Body of pancreas (tissue), 4 donors: ENCODE results near the gene TINCR.

Source experiments
- POLR2A ChIP-seq, 3 donors: fragments of 450-650 bp; IDR thresholded peaks; one replicate each; pipeline ENCODE4 v1.6.1; 2016; ENCODE audit warnings: antibody characterized with exemption in 3 of 3, mild to moderate bottlenecking in 2 of 3
- TF ChIP-seq, protein P1 (sequence below), 7 experiments: fragments of 450-650 bp in 4 of 7; fragments of 200-600 bp in 3 of 7; sonication (generic) in 3 of 7; IDR thresholded peaks; one replicate each; pipeline ENCODE4 v1.5.1; 2016 to 2019; ENCODE audit warnings: antibody characterized with exemption in 7 of 7

DNA sequence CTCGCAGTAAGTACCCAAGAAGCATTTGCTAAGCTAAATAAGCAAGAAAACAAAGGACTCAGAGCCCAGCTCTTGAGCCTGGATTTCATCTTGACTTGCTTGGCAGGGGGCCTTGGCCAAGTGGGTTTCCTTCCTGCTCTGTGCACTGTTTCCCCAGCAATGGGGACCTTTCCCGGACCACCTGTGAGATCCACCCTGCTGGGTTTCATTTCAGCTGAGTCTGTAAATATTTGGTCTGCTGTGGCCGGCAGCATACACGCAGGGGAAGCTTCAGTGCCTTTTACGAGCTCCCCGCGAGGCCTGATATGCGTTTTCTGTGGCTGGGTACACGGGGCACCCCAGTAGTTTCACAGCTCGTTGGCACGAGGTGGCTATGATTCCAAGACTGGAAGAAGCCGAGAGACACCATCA lies 12.4 kb upstream of the TINCR start:
- no peak for TF ChIP-seq POLR2A (IDR thresholded peaks at IDR 0.05)
- TF ChIP-seq, protein P1, sequence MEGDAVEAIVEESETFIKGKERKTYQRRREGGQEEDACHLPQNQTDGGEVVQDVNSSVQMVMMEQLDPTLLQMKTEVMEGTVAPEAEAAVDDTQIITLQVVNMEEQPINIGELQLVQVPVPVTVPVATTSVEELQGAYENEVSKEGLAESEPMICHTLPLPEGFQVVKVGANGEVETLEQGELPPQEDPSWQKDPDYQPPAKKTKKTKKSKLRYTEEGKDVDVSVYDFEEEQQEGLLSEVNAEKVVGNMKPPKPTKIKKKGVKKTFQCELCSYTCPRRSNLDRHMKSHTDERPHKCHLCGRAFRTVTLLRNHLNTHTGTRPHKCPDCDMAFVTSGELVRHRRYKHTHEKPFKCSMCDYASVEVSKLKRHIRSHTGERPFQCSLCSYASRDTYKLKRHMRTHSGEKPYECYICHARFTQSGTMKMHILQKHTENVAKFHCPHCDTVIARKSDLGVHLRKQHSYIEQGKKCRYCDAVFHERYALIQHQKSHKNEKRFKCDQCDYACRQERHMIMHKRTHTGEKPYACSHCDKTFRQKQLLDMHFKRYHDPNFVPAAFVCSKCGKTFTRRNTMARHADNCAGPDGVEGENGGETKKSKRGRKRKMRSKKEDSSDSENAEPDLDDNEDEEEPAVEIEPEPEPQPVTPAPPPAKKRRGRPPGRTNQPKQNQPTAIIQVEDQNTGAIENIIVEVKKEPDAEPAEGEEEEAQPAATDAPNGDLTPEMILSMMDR (IDR thresholded peaks at IDR 0.05): no peak
